HL-60 (cell line): ENCODE results near the gene RSPO3.

Source experiments
- DNase-seq, 2 experiments: peaks; one replicate each; pipeline ENCODE4 v3.0.0-alpha.2; 2010 to 2020; ENCODE audit warnings: low read depth in 1 of 2, low spot score in 1 of 2
- H3K27ac ChIP-seq: fragments of 250-450 bp; sonication (Bioruptor Pico); replicated peaks from 2 replicates; pipeline ENCODE4 v1.5.1; 2020; ENCODE audit warnings: mild to moderate bottlenecking, moderate library complexity
- H3K27me3 ChIP-seq: fragments of 250-450 bp; sonication (Bioruptor Pico); 2 replicates; pipeline ENCODE4 v1.5.1; 2021; ENCODE audit warnings: mild to moderate bottlenecking, moderate library complexity; ENCODE audit not compliant: insufficient read depth, poor library complexity, severe bottlenecking
- H3K4me3 ChIP-seq: replicated peaks from 2 replicates; pipeline ENCODE4 v1.5.1; 2011; ENCODE audit warnings: mild to moderate bottlenecking, control low read depth, low read length; ENCODE audit not compliant: insufficient read depth
- GABPA ChIP-seq: IDR thresholded peaks from 2 replicates; pipeline ENCODE4 v1.6.1; 2012; ENCODE audit warnings: low read depth
- POLR2AphosphoS5 ChIP-seq: IDR thresholded peaks from 2 replicates; pipeline ENCODE4 v1.6.1; 2012; ENCODE audit warnings: low read depth
- SPI1 ChIP-seq: IDR thresholded peaks from 2 replicates; pipeline ENCODE4 v1.6.1; 2012; ENCODE audit warnings: low read depth, mild to moderate bottlenecking, borderline replicate concordance
- TF ChIP-seq, protein P1 (sequence below): IDR thresholded peaks from one replicate; pipeline ENCODE4 v1.5.1; 2011; ENCODE audit warnings: low read length, control low read depth, inconsistent platforms; ENCODE audit not compliant: insufficient read depth
- TF ChIP-seq, protein P2 (sequence below): IDR thresholded peaks from 2 replicates; pipeline ENCODE4 v1.6.1; 2012; ENCODE audit warnings: low read depth; ENCODE audit not compliant: insufficient replicate concordance

Gene RSPO3

DNA sequence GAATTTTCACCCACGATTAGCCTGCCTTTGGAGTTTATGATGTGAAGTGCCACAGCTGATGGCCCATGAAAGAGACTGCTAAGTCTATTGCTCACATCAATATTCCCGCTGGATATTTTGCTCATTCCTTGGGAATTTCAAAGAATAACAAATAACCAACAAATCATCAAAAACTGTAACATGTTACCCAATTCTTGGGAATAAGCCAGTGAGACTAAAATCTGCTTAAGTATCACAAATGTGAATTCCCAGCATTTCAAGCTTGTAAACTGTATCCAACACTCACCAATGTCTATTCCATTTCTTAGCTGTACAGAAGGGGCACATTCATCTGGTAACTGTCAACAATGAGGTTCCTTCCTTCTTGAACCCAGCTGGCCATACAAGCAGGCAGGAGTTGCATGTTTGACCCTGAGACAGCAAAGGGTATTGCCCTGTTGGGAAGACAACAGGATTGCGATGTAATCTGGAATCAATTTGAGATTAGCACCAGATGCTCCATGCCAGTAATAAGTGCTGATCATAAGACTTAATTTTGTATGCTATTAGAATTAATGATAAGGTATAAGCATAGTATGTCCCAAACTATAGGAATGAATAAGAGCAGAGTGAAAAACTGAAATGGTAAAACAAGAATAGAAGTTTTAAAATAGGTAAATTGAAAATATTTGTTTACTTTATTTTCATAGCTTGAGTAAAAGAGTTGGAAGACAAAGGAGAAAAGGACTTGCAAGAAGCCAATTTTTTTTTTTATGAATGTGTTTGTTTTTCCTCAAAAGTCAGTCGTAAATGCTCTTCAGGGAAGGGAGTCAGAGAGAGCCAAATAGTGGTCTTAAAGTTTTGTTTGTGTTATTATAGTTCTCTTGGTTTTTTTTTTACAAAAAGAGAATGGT lies 58.8 kb downstream of the RSPO3 start:
- Histone ChIP-seq H3K27ac (no peak overlapping the region), H3K27me3 (no peaks in the 10 kb centered on the region), H3K4me3 (no peak overlapping the region)
- DNase-seq: no peak
- no peak for TF ChIP-seq GABPA
- TF ChIP-seq, protein P1, sequence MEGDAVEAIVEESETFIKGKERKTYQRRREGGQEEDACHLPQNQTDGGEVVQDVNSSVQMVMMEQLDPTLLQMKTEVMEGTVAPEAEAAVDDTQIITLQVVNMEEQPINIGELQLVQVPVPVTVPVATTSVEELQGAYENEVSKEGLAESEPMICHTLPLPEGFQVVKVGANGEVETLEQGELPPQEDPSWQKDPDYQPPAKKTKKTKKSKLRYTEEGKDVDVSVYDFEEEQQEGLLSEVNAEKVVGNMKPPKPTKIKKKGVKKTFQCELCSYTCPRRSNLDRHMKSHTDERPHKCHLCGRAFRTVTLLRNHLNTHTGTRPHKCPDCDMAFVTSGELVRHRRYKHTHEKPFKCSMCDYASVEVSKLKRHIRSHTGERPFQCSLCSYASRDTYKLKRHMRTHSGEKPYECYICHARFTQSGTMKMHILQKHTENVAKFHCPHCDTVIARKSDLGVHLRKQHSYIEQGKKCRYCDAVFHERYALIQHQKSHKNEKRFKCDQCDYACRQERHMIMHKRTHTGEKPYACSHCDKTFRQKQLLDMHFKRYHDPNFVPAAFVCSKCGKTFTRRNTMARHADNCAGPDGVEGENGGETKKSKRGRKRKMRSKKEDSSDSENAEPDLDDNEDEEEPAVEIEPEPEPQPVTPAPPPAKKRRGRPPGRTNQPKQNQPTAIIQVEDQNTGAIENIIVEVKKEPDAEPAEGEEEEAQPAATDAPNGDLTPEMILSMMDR: no peak
- TF ChIP-seq SPI1: no peak
- TF ChIP-seq POLR2AphosphoS5: no peak
- TF ChIP-seq, protein P2, sequence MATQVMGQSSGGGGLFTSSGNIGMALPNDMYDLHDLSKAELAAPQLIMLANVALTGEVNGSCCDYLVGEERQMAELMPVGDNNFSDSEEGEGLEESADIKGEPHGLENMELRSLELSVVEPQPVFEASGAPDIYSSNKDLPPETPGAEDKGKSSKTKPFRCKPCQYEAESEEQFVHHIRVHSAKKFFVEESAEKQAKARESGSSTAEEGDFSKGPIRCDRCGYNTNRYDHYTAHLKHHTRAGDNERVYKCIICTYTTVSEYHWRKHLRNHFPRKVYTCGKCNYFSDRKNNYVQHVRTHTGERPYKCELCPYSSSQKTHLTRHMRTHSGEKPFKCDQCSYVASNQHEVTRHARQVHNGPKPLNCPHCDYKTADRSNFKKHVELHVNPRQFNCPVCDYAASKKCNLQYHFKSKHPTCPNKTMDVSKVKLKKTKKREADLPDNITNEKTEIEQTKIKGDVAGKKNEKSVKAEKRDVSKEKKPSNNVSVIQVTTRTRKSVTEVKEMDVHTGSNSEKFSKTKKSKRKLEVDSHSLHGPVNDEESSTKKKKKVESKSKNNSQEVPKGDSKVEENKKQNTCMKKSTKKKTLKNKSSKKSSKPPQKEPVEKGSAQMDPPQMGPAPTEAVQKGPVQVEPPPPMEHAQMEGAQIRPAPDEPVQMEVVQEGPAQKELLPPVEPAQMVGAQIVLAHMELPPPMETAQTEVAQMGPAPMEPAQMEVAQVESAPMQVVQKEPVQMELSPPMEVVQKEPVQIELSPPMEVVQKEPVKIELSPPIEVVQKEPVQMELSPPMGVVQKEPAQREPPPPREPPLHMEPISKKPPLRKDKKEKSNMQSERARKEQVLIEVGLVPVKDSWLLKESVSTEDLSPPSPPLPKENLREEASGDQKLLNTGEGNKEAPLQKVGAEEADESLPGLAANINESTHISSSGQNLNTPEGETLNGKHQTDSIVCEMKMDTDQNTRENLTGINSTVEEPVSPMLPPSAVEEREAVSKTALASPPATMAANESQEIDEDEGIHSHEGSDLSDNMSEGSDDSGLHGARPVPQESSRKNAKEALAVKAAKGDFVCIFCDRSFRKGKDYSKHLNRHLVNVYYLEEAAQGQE: no peak

DNA sequence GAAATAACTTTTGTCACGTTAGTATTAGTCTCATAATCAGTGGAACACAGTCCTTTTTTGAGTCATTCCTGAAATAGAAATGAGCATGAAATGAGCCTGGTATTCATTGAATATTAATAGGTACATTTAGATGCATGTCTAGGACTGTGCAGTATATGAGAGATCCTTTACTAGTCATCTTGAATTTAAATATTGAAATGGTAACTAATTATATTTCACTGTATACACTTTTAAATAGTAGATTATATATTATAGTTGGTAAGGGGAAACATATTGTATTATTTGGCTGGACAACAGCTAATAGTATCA lies 59.4 kb downstream of the RSPO3 start:
- H3K27me3 ChIP-seq: no peaks in the 10 kb centered on the region

DNA sequence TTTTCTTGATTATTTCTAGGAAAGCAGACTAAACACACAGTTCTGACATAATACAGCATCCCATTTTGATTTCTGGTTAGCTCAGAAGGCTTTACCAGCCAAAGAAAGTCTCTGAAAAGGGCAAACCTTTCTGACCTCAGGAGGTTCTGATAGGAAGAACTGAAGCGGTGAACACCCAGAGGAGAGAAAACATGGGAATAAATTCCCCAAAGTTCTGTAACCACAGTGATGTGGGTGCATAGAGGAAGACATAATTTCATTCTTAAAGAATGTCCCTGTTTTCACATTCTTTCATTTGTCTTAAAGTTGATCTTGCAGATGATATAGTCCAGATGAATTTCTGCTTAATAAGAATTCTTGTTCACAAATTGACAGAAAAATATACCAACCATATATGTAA lies 60.3 kb downstream of the RSPO3 start:
- H3K27ac ChIP-seq: no peak overlapping the region
- H3K27me3 ChIP-seq: no peaks in the 10 kb centered on the region
- TF ChIP-seq POLR2AphosphoS5 (no peak), GABPA (no peak), SPI1 (no peak)
- TF ChIP-seq, protein P1: no peak
- TF ChIP-seq, protein P2: no peak
- no peak overlapping the region for H3K4me3 ChIP-seq
- no peak for DNase-seq

More for the DNA sequence above, 59.4 kb downstream of the RSPO3 start:
- H3K4me3 ChIP-seq: no peak overlapping the region
- H3K27ac ChIP-seq: no peak overlapping the region
- DNase-seq: no peak
- TF ChIP-seq, protein P1: no peak
- TF ChIP-seq GABPA: no peak
- no peak for TF ChIP-seq SPI1
- TF ChIP-seq, protein P2: no peak
- no peak for TF ChIP-seq POLR2AphosphoS5
